GM19035 (cell line): ENCODE results near the gene CD200R1.

Experiments used
- ATAC-seq: cut with Tn5 transposase; IDR thresholded peaks from one replicate; pipeline ENCODE4 v1.9.1; 2021; ENCODE audit not compliant: unreplicated experiment

CD200R1 gene

GRCh38 chr3:112974894-112975293 lies at the start of gene CD200R1:
Gene CD200R1 (minus strand): TSS chr3:112975103. CDS start chr3:112974857, 246 bp downstream.
- ATAC-seq, result no peak

- no peak for ATAC-seq
Observed at GRCh38 chr3:113021471-113021870, 46.6 kb upstream of the CD200R1 start.

- peak; percentile 92 for ATAC-seq
Observed at GRCh38 chr3:113019182-113020137, 44.6 kb upstream of the CD200R1 start.

GRCh38 chr3:113018536-113019181 lies 43.8 kb upstream of the CD200R1 start:
- peak; percentile 1 for ATAC-seq

GRCh38 chr3:113013593-113013992 lies 38.7 kb upstream of the CD200R1 start:
- no peak for ATAC-seq

- no peak for ATAC-seq
Observed at GRCh38 chr3:113008117-113008516, 33.2 kb upstream of the CD200R1 start.

- ATAC-seq, result no peak
Observed at GRCh38 chr3:113006359-113007056, 31.6 kb upstream of the CD200R1 start.

- ATAC-seq, result no peak
Observed at GRCh38 chr3:113005611-113006010, 30.7 kb upstream of the CD200R1 start.

GRCh38 chr3:113002679-113003078 lies 27.8 kb upstream of the CD200R1 start:
- ATAC-seq, result no peak

- ATAC-seq, result no peak
Observed at GRCh38 chr3:113002037-113002436, 27.1 kb upstream of the CD200R1 start.

- no peak for ATAC-seq
Observed at GRCh38 chr3:113000691-113001090, 25.8 kb upstream of the CD200R1 start.

GRCh38 chr3:112995800-112996199 lies 20.9 kb upstream of the CD200R1 start:
- ATAC-seq, result no peak

GRCh38 chr3:112990672-112991602 lies 16.0 kb upstream of the CD200R1 start, which contains the start of gene GTPBP8:
Gene GTPBP8 (plus strand): TSS chr3:112990984. CDS start chr3:112991000, 16 bp downstream.
- ATAC-seq, result peak; percentile 98

GRCh38 chr3:112987710-112988334 lies 12.9 kb upstream of the CD200R1 start:
- no peak for ATAC-seq

- no peak for ATAC-seq
Observed at GRCh38 chr3:112984485-112984884, 9.6 kb upstream of the CD200R1 start.

- no peak for ATAC-seq
Observed at GRCh38 chr3:112982710-112983109, 7.8 kb upstream of the CD200R1 start.

- ATAC-seq, result no peak
Observed at GRCh38 chr3:112980080-112980479, 5.2 kb upstream of the CD200R1 start.

GRCh38 chr3:112979244-112979832 lies 4.4 kb upstream of the CD200R1 start:
- no peak for ATAC-seq

GRCh38 chr3:112976953-112977352 lies 2.0 kb upstream of the CD200R1 start:
- no peak for ATAC-seq
